ENCODE data around the gene WT1.
"Not testable (repeated sequence)": the region's sequence is repeated elsewhere in the genome, so short reads cannot be mapped to it uniquely, and the experiment has no call there.

The WT1 gene

DNA sequence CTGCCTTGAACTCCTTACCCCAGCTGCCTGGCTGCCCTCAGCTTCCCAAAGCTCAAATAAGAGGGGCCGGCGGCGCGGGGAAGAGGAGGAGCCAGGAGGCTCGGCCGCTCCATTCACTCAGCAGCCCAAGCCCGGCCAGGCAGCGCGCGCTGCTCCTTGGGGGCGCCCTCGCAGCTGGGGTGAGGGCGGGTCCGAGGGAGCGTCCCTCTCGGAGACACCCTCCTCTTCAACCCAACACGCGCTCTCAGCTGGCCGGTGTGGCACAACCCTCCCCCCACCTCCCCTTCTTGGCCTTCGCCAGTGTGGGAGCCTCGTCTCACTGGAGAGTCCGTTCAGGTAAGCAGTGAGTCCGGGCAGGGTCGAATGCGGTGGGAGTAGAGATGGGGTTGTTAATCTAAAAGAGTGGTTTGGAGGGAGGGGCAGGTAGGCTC lies at the start of gene WT1:
TSS of gene WT1 (minus strand) at position 29 of the 431 bp plus-strand sequence.
- H3K27ac ChIP-seq: no peak within 1 kb of the TSS
- TF ChIP-seq, protein P1, sequence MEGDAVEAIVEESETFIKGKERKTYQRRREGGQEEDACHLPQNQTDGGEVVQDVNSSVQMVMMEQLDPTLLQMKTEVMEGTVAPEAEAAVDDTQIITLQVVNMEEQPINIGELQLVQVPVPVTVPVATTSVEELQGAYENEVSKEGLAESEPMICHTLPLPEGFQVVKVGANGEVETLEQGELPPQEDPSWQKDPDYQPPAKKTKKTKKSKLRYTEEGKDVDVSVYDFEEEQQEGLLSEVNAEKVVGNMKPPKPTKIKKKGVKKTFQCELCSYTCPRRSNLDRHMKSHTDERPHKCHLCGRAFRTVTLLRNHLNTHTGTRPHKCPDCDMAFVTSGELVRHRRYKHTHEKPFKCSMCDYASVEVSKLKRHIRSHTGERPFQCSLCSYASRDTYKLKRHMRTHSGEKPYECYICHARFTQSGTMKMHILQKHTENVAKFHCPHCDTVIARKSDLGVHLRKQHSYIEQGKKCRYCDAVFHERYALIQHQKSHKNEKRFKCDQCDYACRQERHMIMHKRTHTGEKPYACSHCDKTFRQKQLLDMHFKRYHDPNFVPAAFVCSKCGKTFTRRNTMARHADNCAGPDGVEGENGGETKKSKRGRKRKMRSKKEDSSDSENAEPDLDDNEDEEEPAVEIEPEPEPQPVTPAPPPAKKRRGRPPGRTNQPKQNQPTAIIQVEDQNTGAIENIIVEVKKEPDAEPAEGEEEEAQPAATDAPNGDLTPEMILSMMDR (conservative IDR thresholded peaks at IDR 0.05): no peak

DNA sequence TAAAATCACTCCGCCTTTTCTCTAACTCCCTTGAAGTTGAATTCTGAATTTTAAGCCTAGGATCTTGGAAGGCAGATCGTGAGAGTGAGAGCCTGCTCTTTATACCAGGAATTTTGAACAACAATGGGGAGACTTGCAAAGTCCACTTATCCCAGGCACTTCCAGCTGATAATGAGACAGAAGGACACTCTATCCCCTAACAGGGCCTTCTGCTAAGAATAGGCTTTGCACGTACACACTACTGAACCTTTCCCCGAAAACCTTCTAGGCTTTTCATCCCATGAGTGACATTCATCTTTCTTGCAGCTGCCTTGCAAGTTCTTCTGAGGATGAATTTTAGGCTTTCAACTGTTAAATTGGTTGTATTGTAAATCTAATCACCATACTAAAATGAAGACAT lies 44.0 kb upstream of the WT1 start:
- TF ChIP-seq, protein P1 (conservative IDR thresholded peaks at IDR 0.05): no peak

DNA sequence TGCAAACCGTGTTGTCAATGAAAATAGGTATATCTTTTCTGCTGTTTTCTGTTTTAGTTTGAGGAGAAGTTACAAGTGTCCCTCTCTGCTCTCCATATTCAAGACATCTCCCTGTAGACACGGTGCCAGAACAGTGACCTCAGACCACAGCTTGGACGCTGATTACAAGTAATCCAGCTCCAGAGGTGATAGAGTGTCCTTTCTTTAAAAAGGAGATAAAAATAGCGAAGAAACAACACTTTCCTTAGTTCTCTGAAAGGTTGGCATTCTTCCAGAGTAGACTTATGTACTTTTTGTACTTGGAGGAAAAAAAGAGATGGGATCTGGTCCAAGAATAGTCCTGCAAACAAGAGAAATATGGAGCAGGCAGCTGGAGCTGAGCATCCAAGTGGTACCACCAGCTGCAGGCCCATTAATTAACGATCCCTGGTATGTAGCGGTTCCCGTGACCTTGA lies 43.0 kb upstream of the WT1 start:
- H3K27ac ChIP-seq: no peak overlapping the region
- TF ChIP-seq, protein P1 (conservative IDR thresholded peaks at IDR 0.05): no peak

More for the DNA sequence above, 44.0 kb upstream of the WT1 start:
- no peak overlapping the region for H3K27ac ChIP-seq

DNA sequence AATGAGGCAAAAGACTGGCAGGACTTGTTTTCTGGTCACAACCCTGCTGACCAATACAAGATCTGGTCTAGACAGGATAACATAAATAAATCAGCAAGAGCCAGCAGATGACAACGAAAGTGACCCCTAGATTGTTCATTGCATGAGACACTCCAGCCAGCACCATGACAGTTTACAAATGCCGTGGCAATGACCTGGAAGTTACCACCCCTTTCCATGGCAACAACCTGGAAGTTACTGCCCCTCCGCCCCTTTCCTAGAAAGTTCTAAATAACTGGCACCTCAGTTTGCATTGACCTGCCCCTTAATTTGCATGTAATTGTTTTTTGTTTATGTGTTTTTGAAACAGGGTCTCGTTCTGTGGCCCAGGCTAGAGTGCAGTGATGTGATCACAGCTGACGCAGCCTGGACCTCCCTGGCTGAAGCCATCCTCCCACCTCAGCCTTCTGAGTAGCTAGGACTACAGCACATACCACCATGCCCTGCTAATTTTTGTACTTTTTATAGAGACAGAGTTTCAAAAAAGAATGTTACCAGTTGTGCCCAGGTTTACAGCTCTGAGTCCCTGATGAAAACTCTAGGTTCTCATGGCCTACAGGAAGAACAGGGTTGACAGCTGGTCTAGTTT lies 38.1 kb upstream of the WT1 start:
- H3K27ac ChIP-seq: no peak overlapping the region
- TF ChIP-seq, protein P1 (conservative IDR thresholded peaks at IDR 0.05): no peak

DNA sequence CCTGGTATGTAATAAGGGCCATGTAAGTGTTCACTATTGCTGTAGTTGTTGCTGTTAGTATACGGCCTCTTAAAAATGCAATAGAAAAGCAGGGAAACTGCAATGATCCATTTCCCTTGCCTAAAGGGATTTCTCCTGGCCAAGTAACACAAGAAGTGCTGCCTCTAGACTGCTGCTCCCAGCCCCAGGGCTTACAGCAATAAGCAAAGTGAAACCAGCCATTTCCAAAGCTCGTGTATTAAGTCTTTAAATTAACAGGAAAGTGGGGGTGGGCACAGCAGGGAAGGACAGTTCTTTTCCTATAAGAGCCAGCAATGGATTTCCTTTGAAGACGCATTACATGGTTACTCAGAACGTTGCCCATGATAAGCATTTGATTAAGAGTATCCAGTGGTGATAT lies 36.9 kb upstream of the WT1 start:
- TF ChIP-seq, protein P1 (conservative IDR thresholded peaks at IDR 0.05): no peak
- no peak overlapping the region for H3K27ac ChIP-seq

DNA sequence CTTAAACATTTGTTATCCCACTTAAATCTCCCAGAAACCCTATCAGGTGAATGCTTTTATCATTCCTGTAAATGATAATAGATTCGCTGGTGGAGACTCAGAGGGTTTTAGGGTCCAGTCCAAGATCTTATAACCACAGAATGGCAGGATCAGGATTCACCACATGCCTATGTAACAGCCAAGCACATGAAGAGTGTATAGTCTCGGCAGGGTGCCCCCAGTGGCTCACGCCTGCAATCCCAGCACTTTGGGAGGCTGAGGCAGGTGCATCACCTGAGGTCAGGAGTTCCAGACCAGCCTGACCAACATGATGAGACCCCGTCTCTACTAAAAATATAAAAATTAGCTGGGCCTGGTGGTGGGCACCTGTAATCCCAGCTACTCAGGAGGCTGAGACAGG lies 36.2 kb upstream of the WT1 start:
- not testable (repeated sequence) for H3K27ac ChIP-seq

DNA sequence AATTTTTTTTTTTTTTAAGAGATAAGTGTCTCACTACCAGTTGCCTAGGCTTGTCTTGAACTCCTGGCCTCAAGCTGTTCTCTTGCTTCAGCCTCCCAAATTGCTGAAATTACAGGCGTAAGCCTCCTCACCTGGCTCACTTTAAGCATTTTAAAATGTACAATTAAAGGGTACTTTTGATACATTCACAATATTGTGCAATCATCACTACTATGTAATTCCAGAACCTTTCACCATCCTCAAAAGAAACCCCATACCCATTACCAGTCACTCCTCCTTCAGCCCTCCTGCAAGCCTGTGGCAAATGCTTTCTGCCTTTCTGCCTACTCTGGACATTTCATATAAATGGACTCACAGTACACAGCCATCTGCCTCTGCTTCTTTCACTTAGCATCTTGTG lies 34.5 kb upstream of the WT1 start:
- no peak overlapping the region for H3K27ac ChIP-seq
- TF ChIP-seq, protein P1 (conservative IDR thresholded peaks at IDR 0.05): no peak

DNA sequence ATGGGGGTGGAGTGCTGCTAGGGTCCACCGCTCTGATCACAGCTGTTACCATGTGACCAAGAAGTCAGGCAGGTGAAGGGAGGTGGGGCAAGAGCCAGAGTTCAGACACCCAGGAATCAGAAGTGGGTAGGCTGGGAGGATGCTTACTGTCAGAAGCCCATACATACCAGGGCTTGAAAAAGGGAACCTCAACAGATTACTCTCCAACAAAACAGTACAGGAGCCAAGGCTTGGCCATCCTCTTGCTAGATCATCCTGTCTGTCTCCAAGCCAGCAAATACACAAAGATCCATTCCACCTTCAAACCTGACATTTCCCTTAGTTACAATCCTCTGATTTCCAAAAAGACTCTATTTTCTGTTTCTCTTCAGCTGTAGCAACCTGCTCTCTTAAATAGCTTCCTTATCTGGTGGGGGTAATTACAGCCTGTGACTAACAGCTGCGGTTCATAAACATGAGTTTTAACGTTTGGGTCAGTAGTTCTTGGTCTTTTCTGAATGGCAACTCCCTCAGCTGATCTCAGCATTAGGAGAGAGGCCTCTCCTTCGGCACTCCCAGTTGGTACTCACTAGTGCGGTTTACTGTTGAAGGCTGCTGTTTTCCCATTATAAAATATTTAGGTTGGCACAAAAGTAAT lies 31.1 kb upstream of the WT1 start:
- TF ChIP-seq, protein P1 (conservative IDR thresholded peaks at IDR 0.05): no peak
- no peak overlapping the region for H3K27ac ChIP-seq
